A549 (cell line): ENCODE results near the gene CAPN9. TPM values are rescaled to one million over a fixed set of nuclear protein-coding genes. Genes with fewer than 3 reads are reported as not detected.

Source experiments
- ATAC-seq, 2 experiments: fragments of 200-7000 bp in 1 of 2; fragments of >200 bp in 1 of 2; cut with Nextera tagmentation in 1 of 2; cut with Tn5 transposase in 1 of 2; 3 replicates each; pipeline versions ENCODE4 v1.8.0 to v1.9.1; 2018 to 2020; ENCODE audit warnings: mild to moderate bottlenecking in 1 of 2, moderate library complexity in 1 of 2
- CTCF ChIA-PET: fragments of 300-600 bp; sonication (Branson Sonifier 250); formaldehyde crosslinking; extraction: SDS; loops from one replicate; lab custom pipeline; 2021; ENCODE audit warnings: antibody characterized with exemption, inconsistent platforms; lab: Yijun Ruan, JAX
- POLR2A ChIA-PET: fragments of 350-600 bp; formaldehyde crosslinking; extraction: SDS; loops from one replicate; lab custom pipeline; 2021; ENCODE audit warnings: antibody characterized with exemption, inconsistent platforms; lab: Yijun Ruan, JAX
- DNase-seq, 2 experiments: peaks; one replicate each; pipeline versions ENCODE4 v3.0.0 to v3.0.0-alpha.2; 2011 to 2016; ENCODE audit warnings: low read depth in 1 of 2, low spot score in 1 of 2
- FAIRE-seq: peaks from 2 replicates; lab custom pipeline; 2011; peaks lifted over from hg19 to GRCh38; lab: Jason Lieb, UNC
- H3K27ac ChIP-seq, 2 experiments: fragments of >200 bp; sonication (Bioruptor Twin); formaldehyde crosslinking; 3 replicates each; pipeline ENCODE4 v1.5.1; 2016 to 2017
- H3K4me1 ChIP-seq: fragments of >200 bp; sonication (Bioruptor Twin); formaldehyde crosslinking; 3 replicates; pipeline ENCODE4 v1.6.1; 2016
- H3K4me2 ChIP-seq: fragments of >200 bp; sonication (Bioruptor Twin); formaldehyde crosslinking; 3 replicates; pipeline ENCODE4 v1.6.1; 2016
- H3K4me3 ChIP-seq: fragments of >200 bp; sonication (Bioruptor Twin); formaldehyde crosslinking; 3 replicates; pipeline ENCODE4 v1.5.1; 2016
- H3K9me3 ChIP-seq: fragments of >200 bp; sonication (Bioruptor Twin); formaldehyde crosslinking; 3 replicates; pipeline ENCODE4 v1.6.1; 2016
- CHD4 ChIP-seq: fragments of 200-600 bp; sonication (generic); IDR thresholded peaks from 2 replicates; pipeline ENCODE4 v1.6.1; 2016; ENCODE audit warnings: antibody characterized with exemption, mild to moderate bottlenecking, borderline replicate concordance
- E2F6 ChIP-seq: IDR thresholded peaks from 2 replicates; pipeline ENCODE4 v1.6.1; 2012; ENCODE audit warnings: low read depth, borderline replicate concordance
- EHMT2 ChIP-seq: fragments of 200-600 bp; sonication (generic); IDR thresholded peaks from 2 replicates; pipeline ENCODE4 v1.6.1; 2016; ENCODE audit warnings: antibody characterized with exemption, low read depth, mild to moderate bottlenecking, moderate library complexity
- ESRRA ChIP-seq: fragments of 150-350 bp; IDR thresholded peaks from 2 replicates; pipeline ENCODE4 v1.6.1; 2014; ENCODE audit warnings: mild to moderate bottlenecking, low read length, borderline replicate concordance
- FOSB ChIP-seq: fragments of 250-450 bp; sonication (Bioruptor Pico); IDR thresholded peaks from 2 replicates; pipeline ENCODE4 v1.5.0; 2020; ENCODE audit warnings: mild to moderate bottlenecking, moderate library complexity
- HOXB5 ChIP-seq: fragments of 250-450 bp; sonication (Bioruptor Pico); IDR thresholded peaks from 2 replicates; pipeline ENCODE4 v1.5.0; 2020; ENCODE audit warnings: mild to moderate bottlenecking, moderate library complexity
- KDM5A ChIP-seq: fragments of 200-600 bp; sonication (generic); IDR thresholded peaks from 2 replicates; pipeline ENCODE4 v1.6.1; 2016; ENCODE audit warnings: antibody characterized with exemption, mild to moderate bottlenecking
- MAZ ChIP-seq: fragments of 150-350 bp; IDR thresholded peaks from 2 replicates; pipeline ENCODE4 v1.6.1; 2014; ENCODE audit warnings: antibody characterized with exemption, low read depth, low read length, borderline replicate concordance
- MYC ChIP-seq: IDR thresholded peaks from 2 replicates; pipeline ENCODE4 v1.6.1; 2012; ENCODE audit warnings: mild to moderate bottlenecking, inconsistent platforms, low read length, improper control_type of control experiment, borderline replicate concordance
- NFE2L2 ChIP-seq: fragments of 150-350 bp; conservative IDR thresholded peaks from 2 replicates; pipeline ENCODE4 v1.6.1; 2014; ENCODE audit warnings: low read length
- NPAS2 ChIP-seq: fragments of 250-450 bp; sonication (Bioruptor Pico); IDR thresholded peaks from 2 replicates; pipeline ENCODE4 v1.8.0; 2022; ENCODE audit warnings: mild to moderate bottlenecking, moderate library complexity, borderline replicate concordance
- POLR2A ChIP-seq: IDR thresholded peaks from 2 replicates; pipeline ENCODE4 v1.6.1; 2012; ENCODE audit warnings: mild to moderate bottlenecking, low read length
- REST ChIP-seq: fragments of 200-600 bp; sonication (generic); IDR thresholded peaks from 2 replicates; pipeline ENCODE4 v1.6.1; 2016; ENCODE audit warnings: antibody characterized with exemption, mild to moderate bottlenecking, moderate library complexity
- RNF2 ChIP-seq: fragments of 200-600 bp; sonication (generic); IDR thresholded peaks from 2 replicates; pipeline ENCODE4 v1.6.1; 2016; ENCODE audit warnings: low read depth, mild to moderate bottlenecking, antibody characterized with exemption, moderate library complexity, borderline replicate concordance
- SMC3 ChIP-seq: fragments of >200 bp; sonication (Bioruptor Twin); formaldehyde crosslinking; IDR thresholded peaks from 3 replicates; pipeline ENCODE4 v1.6.1; 2018; ENCODE audit warnings: inconsistent platforms
- TFCP2L1 ChIP-seq: fragments of 250-450 bp; sonication (Bioruptor Pico); IDR thresholded peaks from 2 replicates; pipeline ENCODE4 v1.5.0; 2021; ENCODE audit warnings: mild to moderate bottlenecking
- ZNF302 ChIP-seq: fragments of 250-450 bp; sonication (Bioruptor Pico); IDR thresholded peaks from 2 replicates; pipeline ENCODE4 v1.9.0; 2021; ENCODE audit warnings: inconsistent platforms, mild to moderate bottlenecking, moderate library complexity
- ZSCAN20 ChIP-seq: fragments of 250-450 bp; sonication (Bioruptor Pico); IDR thresholded peaks from 2 replicates; pipeline ENCODE4 v1.8.0; 2022; ENCODE audit warnings: mild to moderate bottlenecking, moderate library complexity
- WGBS: methylation state at CpG from one replicate; pipeline ENCODE4 v1.1.6; 2017; ENCODE audit errors: missing lambda C conversion rate; 5-methylcytosine and 5-hydroxymethylcytosine counted together
- polyA plus RNA-seq, 4 experiments: library from polyadenylated mRNA; depleted of rRNA in 3 of 4; stranded (reverse); fragments of >200 nt; fragmentation: RNase III in 1 of 4; extraction: RNeasy Plus Mini Kit Qiagen cat#74134 plus additional on column Dnase treatment in 1 of 4; gene quantifications; 2 replicates in 3 of 4; 3 replicates in 1 of 4; pipeline ENCODE4 v1.2.3, GENCODE V29; 2011 to 2017
- TF ChIP-seq, protein P1 (sequence below): fragments of 150-350 bp; IDR thresholded peaks from 2 replicates; pipeline ENCODE4 v1.6.1; 2014; ENCODE audit warnings: low read depth, mild to moderate bottlenecking, low read length
- TF ChIP-seq, protein P2 (sequence below): fragments of 250-450 bp; sonication (Bioruptor Pico); IDR thresholded peaks from 2 replicates; pipeline ENCODE4 v1.5.0; 2021; ENCODE audit warnings: mild to moderate bottlenecking, moderate library complexity, borderline replicate concordance

Gene CAPN9
- polyA plus RNA-seq, 2 of the 4 experiments (the other 2 are of a cell fraction): not detected

- TF ChIP-seq MYC: no peak
- TF ChIP-seq POLR2A: no peak
- TF ChIP-seq E2F6: no peak
- no peak for TF ChIP-seq MAZ
- no peak for TF ChIP-seq SMC3
- TF ChIP-seq FOSB (CRISPR knock-in tag): no peak
- no peak for TF ChIP-seq REST
- TF ChIP-seq ZSCAN20 (CRISPR knock-in tag): no peak
- Histone ChIP-seq H3K9me3 (peaks cover 25% of the 10 kb centered on the region; the same call in 1 of the 3 replicates), H3K4me1 (no peaks in the 10 kb centered on the region), H3K27ac (no peak overlapping the region), H3K4me3 (no peak overlapping the region), H3K4me2 (no peak overlapping the region)
- 29% methylated on average over 3 of the region's 3 CpGs for WGBS
- DNase-seq (no peak), ATAC-seq (no peak), FAIRE-seq (no peak)
- ChIA-PET POLR2A (no interaction called here), CTCF (no interaction called here)
These were observed 67.9 kb downstream of the CAPN9 start for GRCh38 chr1:230814949-230815692.

DNA sequence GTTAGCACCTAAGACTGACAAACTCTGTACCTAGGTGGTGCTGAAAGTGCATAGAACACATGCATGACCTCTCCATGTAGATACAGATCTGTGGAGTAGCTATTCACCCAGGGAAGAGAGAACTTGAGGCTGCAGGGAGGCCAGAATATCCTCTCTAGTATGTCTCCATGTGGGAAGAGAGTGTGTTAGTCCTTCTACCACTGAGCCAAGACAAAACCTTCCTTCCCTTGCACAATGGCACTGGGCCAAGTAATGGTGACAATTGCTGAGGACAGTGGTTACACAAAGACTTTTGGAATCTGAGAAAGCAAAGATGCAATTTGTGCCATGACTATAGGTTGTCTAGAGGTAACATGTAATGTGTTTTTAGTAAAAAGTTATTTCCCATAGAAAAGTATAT is 68.8 kb downstream of the CAPN9 start:
- FAIRE-seq: no peak
- ChIA-PET CTCF (no interaction called here), POLR2A (no interaction called here)
- Histone ChIP-seq H3K9me3 (peaks cover 25% of the 10 kb centered on the region; the same call in 1 of the 3 replicates), H3K4me1 (no peaks in the 10 kb centered on the region)
- TF ChIP-seq REST: no peak
- TF ChIP-seq EHMT2: no peak
- no peak for TF ChIP-seq ZNF302 (CRISPR knock-in tag)
- TF ChIP-seq, all 56 proteins: peak for 0
- no peak overlapping the region for H3K4me3 ChIP-seq
- H3K4me2 ChIP-seq: no peak overlapping the region
- ATAC-seq: no peak
- no peak overlapping the region for H3K27ac ChIP-seq
- no peak for DNase-seq

GRCh38 chr1:230818367-230818766 is 71.2 kb downstream of the CAPN9 start:
- Histone ChIP-seq H3K4me3 (no peak overlapping the region), H3K4me1 (no peaks in the 10 kb centered on the region), H3K27ac (no peak overlapping the region), H3K9me3 (peaks cover 10% of the 10 kb centered on the region; the same call in 1 of the 3 replicates), H3K4me2 (no peak overlapping the region)
- DNase-seq (no peak), ATAC-seq (no peak), FAIRE-seq (no peak)
- 40% methylated on average over 1 of the region's 1 CpG for WGBS
- CTCF ChIA-PET: no interaction called here
- POLR2A ChIA-PET: no interaction called here
- TF ChIP-seq NPAS2 (CRISPR knock-in tag) (no peak), RNF2 (no peak), CHD4 (no peak), TFCP2L1 (CRISPR knock-in tag) (no peak), ESRRA (no peak), NFE2L2 (no peak), HOXB5 (CRISPR knock-in tag) (no peak), KDM5A (no peak)
- TF ChIP-seq, protein P1, sequence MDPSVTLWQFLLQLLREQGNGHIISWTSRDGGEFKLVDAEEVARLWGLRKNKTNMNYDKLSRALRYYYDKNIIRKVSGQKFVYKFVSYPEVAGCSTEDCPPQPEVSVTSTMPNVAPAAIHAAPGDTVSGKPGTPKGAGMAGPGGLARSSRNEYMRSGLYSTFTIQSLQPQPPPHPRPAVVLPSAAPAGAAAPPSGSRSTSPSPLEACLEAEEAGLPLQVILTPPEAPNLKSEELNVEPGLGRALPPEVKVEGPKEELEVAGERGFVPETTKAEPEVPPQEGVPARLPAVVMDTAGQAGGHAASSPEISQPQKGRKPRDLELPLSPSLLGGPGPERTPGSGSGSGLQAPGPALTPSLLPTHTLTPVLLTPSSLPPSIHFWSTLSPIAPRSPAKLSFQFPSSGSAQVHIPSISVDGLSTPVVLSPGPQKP: no peak
- TF ChIP-seq, protein P2, sequence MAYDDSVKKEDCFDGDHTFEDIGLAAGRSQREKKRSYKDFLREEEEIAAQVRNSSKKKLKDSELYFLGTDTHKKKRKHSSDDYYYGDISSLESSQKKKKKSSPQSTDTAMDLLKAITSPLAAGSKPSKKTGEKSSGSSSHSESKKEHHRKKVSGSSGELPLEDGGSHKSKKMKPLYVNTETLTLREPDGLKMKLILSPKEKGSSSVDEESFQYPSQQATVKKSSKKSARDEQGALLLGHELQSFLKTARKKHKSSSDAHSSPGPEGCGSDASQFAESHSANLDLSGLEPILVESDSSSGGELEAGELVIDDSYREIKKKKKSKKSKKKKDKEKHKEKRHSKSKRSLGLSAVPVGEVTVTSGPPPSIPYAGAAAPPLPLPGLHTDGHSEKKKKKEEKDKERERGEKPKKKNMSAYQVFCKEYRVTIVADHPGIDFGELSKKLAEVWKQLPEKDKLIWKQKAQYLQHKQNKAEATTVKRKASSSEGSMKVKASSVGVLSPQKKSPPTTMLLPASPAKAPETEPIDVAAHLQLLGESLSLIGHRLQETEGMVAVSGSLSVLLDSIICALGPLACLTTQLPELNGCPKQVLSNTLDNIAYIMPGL (CRISPR knock-in tag): no peak
